ENCODE data around the gene WDR70. TPM values are rescaled to one million over a fixed set of nuclear protein-coding genes. Genes with fewer than 3 reads are reported as not detected.

The WDR70 gene
- total RNA-seq, 1 experiment from 2014 or later, result 78.2 TPM

DNA sequence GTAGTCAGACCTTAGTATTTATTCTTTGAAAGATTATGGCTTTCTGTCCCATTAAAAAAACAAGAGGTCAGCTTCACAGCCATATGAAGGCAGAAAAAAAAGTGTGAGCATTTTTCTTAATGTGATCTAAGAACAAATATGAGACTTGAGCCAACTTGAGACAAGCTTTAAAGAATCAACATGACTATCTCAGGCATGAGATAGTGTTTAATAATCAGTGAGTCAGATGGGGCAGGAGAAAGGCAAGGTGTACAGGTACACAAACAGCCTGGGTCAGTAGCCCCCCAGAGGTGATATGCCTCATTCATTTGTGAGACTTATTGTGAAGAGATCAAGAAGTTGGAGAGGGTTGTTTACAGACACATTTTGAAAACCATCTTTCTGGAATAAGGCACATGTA lies 377.1 kb downstream of the WDR70 start:
- Histone ChIP-seq H3K4me3 (no peak overlapping the region), H3F3A (ENCODE audit: insufficient read depth, low read depth) (0 out of 2 replicates have a peak, but pooled peaks cover 3% of the 10 kb centered on the region), H3K4me2 (no peak overlapping the region), H3K79me2 (ENCODE audit: low read depth) (no peaks in the 10 kb centered on the region), H3K9me3 (ENCODE audit: insufficient read depth, low read depth) (no peaks in the 10 kb centered on the region), H3K27me3 (ENCODE audit: insufficient read depth, low read depth) (no peaks in the 10 kb centered on the region), H3K36me3 (ENCODE audit: low read depth) (no peaks in the 10 kb centered on the region), H3K4me1 (replicated peaks; ENCODE audit: insufficient read depth) (no peaks in the 10 kb centered on the region), H3K27ac (no peak overlapping the region), H2AFZ (no peak overlapping the region), H4K20me1 (ENCODE audit: insufficient read depth) (no peaks in the 10 kb centered on the region), H3K9me2 (ENCODE audit: insufficient read depth) (no peaks in the 10 kb centered on the region)
- intact Hi-C loops (cut with micrococcal nuclease; ENCODE audit: unreplicated experiment), result no loop called here
- no TSS peak for BruUV-seq (replicated peaks)
- POLR2A ChIA-PET (ENCODE audit: unreplicated experiment), result no interaction called here
- DNase-seq, result no peak
- CTCF ChIA-PET, result no interaction called here
- no peak for TF ChIP-seq CTCF (conservative IDR thresholded peaks at IDR 0.05)
- no peak for TF ChIP-seq EZH2 (IDR thresholded peaks at IDR 0.05; ENCODE audit: low read depth)

GRCh38 chr5:37757980-37758582 lies 379.0 kb downstream of the WDR70 start:
- Histone ChIP-seq H3K79me2 (ENCODE audit: low read depth) (no peaks in the 10 kb centered on the region), H3K4me2 (no peak overlapping the region), H4K20me1 (ENCODE audit: insufficient read depth) (no peaks in the 10 kb centered on the region), H3K27me3 (ENCODE audit: insufficient read depth, low read depth) (no peaks in the 10 kb centered on the region), H3F3A (ENCODE audit: insufficient read depth, low read depth) (0 out of 2 replicates have a peak, but pooled peaks cover 3% of the 10 kb centered on the region), H3K9me3 (ENCODE audit: insufficient read depth, low read depth) (no peaks in the 10 kb centered on the region), H3K9me2 (ENCODE audit: insufficient read depth) (peaks cover 3% of the 10 kb centered on the region; the same call in 1 of the 2 replicates), H3K27ac (no peak overlapping the region), H2AFZ (no peak overlapping the region), H3K4me3 (no peak overlapping the region), H3K4me1 (replicated peaks; ENCODE audit: insufficient read depth) (no peaks in the 10 kb centered on the region), H3K36me3 (ENCODE audit: low read depth) (no peaks in the 10 kb centered on the region)
- POLR2A ChIA-PET (ENCODE audit: unreplicated experiment), result no interaction called here
- no peak for DNase-seq
- no TSS peak for BruUV-seq (replicated peaks)
- intact Hi-C loops (cut with micrococcal nuclease; ENCODE audit: unreplicated experiment), result no loop called here
- CTCF ChIA-PET, result interaction anchor here (1.2 to 1.5 kb wide), 2 partner anchors 23 to 345 kb away, joined by 4 to 5 read pairs; no protein-coding TSS in a partner anchor
- TF ChIP-seq EZH2 (IDR thresholded peaks at IDR 0.05; ENCODE audit: low read depth) (no peak), CTCF (conservative IDR thresholded peaks at IDR 0.05) (no peak)

DNA sequence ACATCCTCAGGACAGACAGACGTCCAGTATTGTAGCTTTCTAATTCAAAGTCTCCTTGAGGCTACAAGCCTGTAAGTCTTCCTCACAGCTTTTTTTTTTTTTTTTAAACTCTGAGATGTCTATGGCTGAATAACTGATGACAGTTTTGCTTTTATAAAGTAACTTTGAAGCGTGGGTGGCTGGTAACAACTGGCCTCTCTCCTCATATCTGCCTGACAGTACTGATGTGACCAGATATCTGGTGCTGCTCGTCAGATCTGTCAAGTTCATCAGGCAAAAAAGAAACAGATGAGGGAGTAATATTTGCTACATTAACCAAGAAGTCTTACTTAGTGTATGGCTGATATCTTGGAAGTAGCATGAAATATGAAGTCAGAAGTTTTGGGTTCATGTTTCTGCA lies 388.1 kb downstream of the WDR70 start:
- TF ChIP-seq EZH2 (IDR thresholded peaks at IDR 0.05; ENCODE audit: low read depth) (no peak), CTCF (conservative IDR thresholded peaks at IDR 0.05) (no peak)
- Histone ChIP-seq H3K79me2 (ENCODE audit: low read depth) (no peaks in the 10 kb centered on the region), H4K20me1 (ENCODE audit: insufficient read depth) (no peaks in the 10 kb centered on the region), H3K27ac (no peak overlapping the region), H3K9me2 (ENCODE audit: insufficient read depth) (peaks cover 3% of the 10 kb centered on the region; the same call in 1 of the 2 replicates), H3K4me2 (no peak overlapping the region), H2AFZ (no peak overlapping the region), H3K4me1 (replicated peaks; ENCODE audit: insufficient read depth) (peaks cover 22% of the 10 kb centered on the region), H3K4me3 (no peak overlapping the region), H3K9me3 (ENCODE audit: insufficient read depth, low read depth) (no peaks in the 10 kb centered on the region), H3F3A (ENCODE audit: insufficient read depth, low read depth) (peaks cover 17% of the 10 kb centered on the region; the same call in 1 of the 2 replicates), H3K27me3 (ENCODE audit: insufficient read depth, low read depth) (no peaks in the 10 kb centered on the region), H3K36me3 (ENCODE audit: low read depth) (no peaks in the 10 kb centered on the region)
- POLR2A ChIA-PET (ENCODE audit: unreplicated experiment), result interaction anchor here (0.7 kb wide), 1 partner anchor 390 kb away, joined by 15 read pairs; no protein-coding TSS in a partner anchor
- intact Hi-C loops (cut with micrococcal nuclease; ENCODE audit: unreplicated experiment), result no loop called here
- no peak for DNase-seq
- no TSS peak for BruUV-seq (replicated peaks)
- CTCF ChIA-PET, result no interaction called here

All from PC-9 (cell line).